ENCODE data around the gene ARRDC1. TPM values are rescaled to one million over a fixed set of nuclear protein-coding genes. Genes with fewer than 3 reads are reported as not detected.

ARRDC1 gene
- total RNA-seq, 4 donors from 2014 or later, result 53.3 to 121 (median 89.6) TPM

GRCh38 chr9:137611623-137612609 is 6.4 kb downstream of the ARRDC1 start:
- Histone ChIP-seq H3K4me1 (peaks cover 37 to 81% (median 46%) of the 10 kb centered on the region in 3 donors), H3K27me3 (no peaks in the 10 kb centered on the region), H3K27ac (peak overlapping the region; percentile 90 to 94 (median 92)), H3K9me3 (no peaks in the 10 kb centered on the region), H3K4me3 (peak overlapping the region; percentile 3 to 30 (median 23)), H3K36me3 (peaks cover 19 to 47% (median 33%) of the 10 kb centered on the region in 3 donors)
- intact Hi-C loops (cut with DNase I), result no loop called here
- TF ChIP-seq POLR2A (IDR thresholded peaks at IDR 0.05) (peak in 2 of 4 donors; percentile 11 to 34), CTCF (IDR thresholded peaks at IDR 0.05) (no peak)
- no peak for DNase-seq
- 11 to 31% methylated on average over 7 of the region's 21 CpGs for WGBS, 2 donors

- Histone ChIP-seq H3K4me3 (peak overlapping the region; percentile 3 to 30 (median 23)), H3K27ac (peak overlapping the region; percentile 90 to 94 (median 92)), H3K4me1 (peaks cover 36 to 81% (median 43%) of the 10 kb centered on the region in 3 donors), H3K9me3 (no peaks in the 10 kb centered on the region), H3K27me3 (no peaks in the 10 kb centered on the region), H3K36me3 (peaks cover 19 to 51% (median 33%) of the 10 kb centered on the region in 3 donors)
- 30% methylated on average over 2 of the region's 8 CpGs; no CpG with 5 or more reads in 1 of the 2 donors for WGBS, 2 donors
- intact Hi-C loops (cut with DNase I), result no loop called here
- TF ChIP-seq CTCF (IDR thresholded peaks at IDR 0.05) (no peak), POLR2A (IDR thresholded peaks at IDR 0.05) (no peak)
- DNase-seq, result no peak
These were observed 7.3 kb downstream of the ARRDC1 start for GRCh38 chr9:137612741-137613142.

- no peaks in the 10 kb centered on the region for H3K27me3 ChIP-seq
- TF ChIP-seq CTCF (IDR thresholded peaks at IDR 0.05), result no peak
- no peak for TF ChIP-seq POLR2A (IDR thresholded peaks at IDR 0.05)
- H3K27ac ChIP-seq, result peak overlapping the region; percentile 90 to 94 (median 92)
- H3K36me3 ChIP-seq, result peaks cover 19 to 50% (median 33%) of the 10 kb centered on the region in 3 donors
- 100% methylated on average over 1 of the region's 5 CpGs; no CpG with 5 or more reads in 1 of the 2 donors for WGBS, 2 donors
- no peak for DNase-seq
- peak overlapping the region in 3 of 4 donors; percentile 3 to 30 (median 19) for H3K4me3 ChIP-seq
- H3K4me1 ChIP-seq, result peaks cover 40 to 81% (median 43%) of the 10 kb centered on the region in 3 donors
- H3K9me3 ChIP-seq, result no peaks in the 10 kb centered on the region
- intact Hi-C loops (cut with DNase I), result no loop called here
These were observed 7.8 kb downstream of the ARRDC1 start for GRCh38 chr9:137613259-137613658.

- no peaks in the 10 kb centered on the region for H3K9me3 ChIP-seq
- H3K36me3 ChIP-seq, result peaks cover 19 to 43% (median 33%) of the 10 kb centered on the region in 3 donors
- TF ChIP-seq CTCF (IDR thresholded peaks at IDR 0.05) (no peak), POLR2A (IDR thresholded peaks at IDR 0.05) (no peak)
- WGBS, 2 donors, result 75 to 100% methylated on average over 2 to 10 of the region's 27 CpGs
- no peak overlapping the region for H3K4me3 ChIP-seq
- intact Hi-C loops (cut with DNase I), result no loop called here
- peaks cover 39 to 75% (median 40%) of the 10 kb centered on the region in 3 donors for H3K4me1 ChIP-seq
- H3K27ac ChIP-seq, result peak overlapping the region; percentile 90 to 94 (median 92)
- H3K27me3 ChIP-seq, result no peaks in the 10 kb centered on the region
- no peak for DNase-seq
These were observed 8.4 kb downstream of the ARRDC1 start for GRCh38 chr9:137613738-137614523.
